Esophagus muscularis mucosa (tissue), 4 donors: Measurements from ENCODE around the gene ELP4.

Experiments
- CTCF ChIP-seq, 3 experiments: fragments of 200-600 bp in 2 of 3; fragments of 450-650 bp in 1 of 3; sonication (generic) in 2 of 3; IDR thresholded peaks; one replicate each; pipeline ENCODE4 v1.5.1; 2017 to 2019; ENCODE audit warnings: antibody characterized with exemption in 3 of 3, mild to moderate bottlenecking in 2 of 3, moderate library complexity in 1 of 3
- EP300 ChIP-seq: sonication (generic); formaldehyde crosslinking; IDR thresholded peaks from one replicate; pipeline ENCODE4 v1.6.1; 2017; ENCODE audit warnings: antibody characterized with exemption
- POLR2A ChIP-seq: fragments of 450-650 bp; IDR thresholded peaks from one replicate; pipeline ENCODE4 v1.6.1; 2017; ENCODE audit warnings: antibody characterized with exemption, moderate library complexity, mild to moderate bottlenecking, low read depth
- POLR2AphosphoS5 ChIP-seq, 2 donors: sonication (generic); formaldehyde crosslinking; IDR thresholded peaks; one replicate each; pipeline ENCODE4 v1.6.1; 2017; ENCODE audit warnings: antibody characterized with exemption in 2 of 2

GRCh38 chr11:31804312-31805036, 294.9 kb downstream of the ELP4 start:
- TF ChIP-seq CTCF (IDR thresholded peaks at IDR 0.05) = no peak
- TF ChIP-seq POLR2A = no peak
- no peak for TF ChIP-seq POLR2AphosphoS5 (IDR thresholded peaks at IDR 0.05)
- no peak for TF ChIP-seq EP300
